DOHH2 (cell line): ENCODE data around the gene CD52.

Experiments used
- H3F3A ChIP-seq: fragments of 200-600 bp; sonication (generic), shearing (Covaris generic); 2 replicates; pipeline ENCODE4 v1.6.0; 2016; ENCODE audit warnings: antibody characterized with exemption, mild to moderate bottlenecking; ENCODE audit not compliant: control insufficient read depth, insufficient read depth
- H3K27ac ChIP-seq: fragments of 200-600 bp; sonication (generic); 2 replicates; pipeline ENCODE4 v1.5.1; 2014; ENCODE audit warnings: low read depth, mild to moderate bottlenecking, low read length, moderate library complexity
- H3K27me3 ChIP-seq: fragments of 200-600 bp; sonication (generic); 2 replicates; pipeline ENCODE4 v1.6.1; 2014; ENCODE audit warnings: mild to moderate bottlenecking, low read length, mixed read lengths; ENCODE audit not compliant: control insufficient read depth
- H3K36me3 ChIP-seq: fragments of 200-600 bp; sonication (generic); 2 replicates; pipeline ENCODE4 v1.6.1; 2014; ENCODE audit warnings: mild to moderate bottlenecking, low read length, moderate library complexity, mixed read lengths; ENCODE audit not compliant: control insufficient read depth
- H3K4me1 ChIP-seq: fragments of 200-600 bp; sonication (generic); 2 replicates; pipeline ENCODE4 v1.6.1; 2014; ENCODE audit warnings: mild to moderate bottlenecking, low read length, mixed read lengths; ENCODE audit not compliant: control insufficient read depth
- H3K4me2 ChIP-seq: fragments of 200-600 bp; sonication (generic); 2 replicates; pipeline ENCODE4 v1.6.0; 2014; ENCODE audit warnings: mild to moderate bottlenecking, low read length, moderate library complexity
- H3K4me3 ChIP-seq: fragments of 200-600 bp; sonication (generic); 2 replicates; pipeline ENCODE4 v1.5.1; 2014; ENCODE audit warnings: mild to moderate bottlenecking, low read length, mixed read lengths
- H3K79me2 ChIP-seq: fragments of 200-600 bp; sonication (generic); 2 replicates; pipeline ENCODE4 v1.6.1; 2014; ENCODE audit warnings: mild to moderate bottlenecking, low read length, mixed read lengths; ENCODE audit not compliant: control insufficient read depth
- H3K9me2 ChIP-seq: fragments of 200-600 bp; sonication (generic); replicated peaks from 2 replicates; pipeline ENCODE4 v1.6.1; 2014; ENCODE audit warnings: mild to moderate bottlenecking, low read length, mixed read lengths; ENCODE audit not compliant: control insufficient read depth
- H3K9me3 ChIP-seq: fragments of 200-600 bp; sonication (generic); 2 replicates; pipeline ENCODE4 v1.6.1; 2014; ENCODE audit warnings: antibody characterized with exemption, low read length, mixed read lengths; ENCODE audit not compliant: control insufficient read depth, insufficient read depth
- H4K20me1 ChIP-seq: fragments of 200-600 bp; sonication (generic); 2 replicates; pipeline ENCODE4 v1.6.0; 2014; ENCODE audit warnings: low read depth, mild to moderate bottlenecking, antibody characterized with exemption, low read length, moderate library complexity; ENCODE audit not compliant: control insufficient read depth, insufficient read depth
- EZH2phosphoT487 ChIP-seq: fragments of 200-600 bp; sonication (generic); IDR thresholded peaks from 2 replicates; pipeline ENCODE4 v1.6.1; 2017; ENCODE audit warnings: borderline replicate concordance, mild to moderate bottlenecking, antibody characterized with exemption, low read length, moderate library complexity, mixed read lengths
- TF ChIP-seq, protein P1 (sequence below): fragments of 200-600 bp; sonication (generic); IDR thresholded peaks from one replicate; pipeline ENCODE4 v1.5.1; 2014; ENCODE audit warnings: antibody characterized with exemption, mild to moderate bottlenecking, low read depth, low read length; ENCODE audit not compliant: poor library complexity, severe bottlenecking

Gene CD52

DNA sequence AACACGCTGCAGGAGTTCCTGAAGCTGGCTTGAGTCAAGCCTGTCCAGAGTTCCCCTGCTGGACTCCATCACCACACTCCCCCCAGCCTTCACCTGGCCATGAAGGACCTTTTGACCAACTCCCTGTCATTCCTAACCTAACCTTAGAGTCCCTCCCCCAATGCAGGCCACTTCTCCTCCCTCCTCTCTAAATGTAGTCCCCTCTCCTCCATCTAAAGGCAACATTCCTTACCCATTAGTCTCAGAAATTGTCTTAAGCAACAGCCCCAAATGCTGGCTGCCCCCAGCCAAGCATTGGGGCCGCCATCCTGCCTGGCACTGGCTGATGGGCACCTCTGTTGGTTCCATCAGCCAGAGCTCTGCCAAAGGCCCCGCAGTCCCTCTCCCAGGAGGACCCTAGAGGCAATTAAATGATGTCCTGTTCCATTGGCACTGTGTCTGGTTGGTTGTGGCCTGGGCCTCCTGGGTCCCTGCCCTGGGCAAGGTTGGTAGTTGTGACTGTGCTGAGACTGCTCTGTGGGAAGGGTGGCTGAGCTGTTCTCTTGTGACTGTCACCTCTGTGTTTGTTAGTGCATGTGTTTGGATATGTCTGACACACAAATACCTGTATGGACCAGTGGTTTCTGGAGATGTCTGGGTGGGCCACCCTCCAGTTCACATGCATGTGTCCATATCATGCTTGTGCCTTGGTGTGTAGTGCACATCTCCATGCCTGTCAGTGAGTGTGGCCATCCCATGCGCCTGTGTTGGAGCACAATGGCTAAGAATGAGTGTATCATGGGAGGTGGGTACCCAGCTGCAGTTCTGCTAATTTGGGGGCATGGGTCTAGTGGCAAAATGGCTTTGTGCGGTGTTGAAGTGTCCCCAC, 36.4 kb upstream of the CD52 start:
- TF ChIP-seq, protein P1, sequence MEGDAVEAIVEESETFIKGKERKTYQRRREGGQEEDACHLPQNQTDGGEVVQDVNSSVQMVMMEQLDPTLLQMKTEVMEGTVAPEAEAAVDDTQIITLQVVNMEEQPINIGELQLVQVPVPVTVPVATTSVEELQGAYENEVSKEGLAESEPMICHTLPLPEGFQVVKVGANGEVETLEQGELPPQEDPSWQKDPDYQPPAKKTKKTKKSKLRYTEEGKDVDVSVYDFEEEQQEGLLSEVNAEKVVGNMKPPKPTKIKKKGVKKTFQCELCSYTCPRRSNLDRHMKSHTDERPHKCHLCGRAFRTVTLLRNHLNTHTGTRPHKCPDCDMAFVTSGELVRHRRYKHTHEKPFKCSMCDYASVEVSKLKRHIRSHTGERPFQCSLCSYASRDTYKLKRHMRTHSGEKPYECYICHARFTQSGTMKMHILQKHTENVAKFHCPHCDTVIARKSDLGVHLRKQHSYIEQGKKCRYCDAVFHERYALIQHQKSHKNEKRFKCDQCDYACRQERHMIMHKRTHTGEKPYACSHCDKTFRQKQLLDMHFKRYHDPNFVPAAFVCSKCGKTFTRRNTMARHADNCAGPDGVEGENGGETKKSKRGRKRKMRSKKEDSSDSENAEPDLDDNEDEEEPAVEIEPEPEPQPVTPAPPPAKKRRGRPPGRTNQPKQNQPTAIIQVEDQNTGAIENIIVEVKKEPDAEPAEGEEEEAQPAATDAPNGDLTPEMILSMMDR: no peak
- TF ChIP-seq EZH2phosphoT487: no peak
- H3K27ac ChIP-seq: no peak overlapping the region
- peaks cover 4% of the 10 kb centered on the region for H3F3A ChIP-seq
- H3K9me2 ChIP-seq: no peaks in the 10 kb centered on the region
- H3K27me3 ChIP-seq: no peaks in the 10 kb centered on the region
- no peak overlapping the region for H3K4me3 ChIP-seq
- no peak overlapping the region for H3K4me2 ChIP-seq
- H3K79me2 ChIP-seq: peaks cover 8% of the 10 kb centered on the region; the same call in 1 of the 2 replicates
- H4K20me1 ChIP-seq: no peaks in the 10 kb centered on the region
- peaks cover 41% of the 10 kb centered on the region for H3K4me1 ChIP-seq
- H3K9me3 ChIP-seq: no peaks in the 10 kb centered on the region
- peaks cover 34% of the 10 kb centered on the region for H3K36me3 ChIP-seq

- TF ChIP-seq, protein P1: no peak
- TF ChIP-seq EZH2phosphoT487: no peak
- H3F3A ChIP-seq: peaks cover 8% of the 10 kb centered on the region
- no peak overlapping the region for H3K27ac ChIP-seq
- H4K20me1 ChIP-seq: no peaks in the 10 kb centered on the region
- peaks cover 27% of the 10 kb centered on the region for H3K36me3 ChIP-seq
- peaks cover 48% of the 10 kb centered on the region for H3K4me1 ChIP-seq
- no peaks in the 10 kb centered on the region for H3K9me2 ChIP-seq
- H3K9me3 ChIP-seq: no peaks in the 10 kb centered on the region
- H3K4me3 ChIP-seq: no peak overlapping the region
- peaks cover 8% of the 10 kb centered on the region; the same call in 1 of the 2 replicates for H3K79me2 ChIP-seq
- H3K4me2 ChIP-seq: no peak overlapping the region
- H3K27me3 ChIP-seq: no peaks in the 10 kb centered on the region
These were observed 35.8 kb upstream of the CD52 start for GRCh38 chr1:26281971-26282370.

- H3K9me2 ChIP-seq: no peaks in the 10 kb centered on the region
- peaks cover 8% of the 10 kb centered on the region; the same call in 1 of the 2 replicates for H3K79me2 ChIP-seq
- H3K4me2 ChIP-seq: no peak overlapping the region
- peaks cover 22% of the 10 kb centered on the region for H3K36me3 ChIP-seq
- no peak overlapping the region for H3K27ac ChIP-seq
- TF ChIP-seq EZH2phosphoT487: no peak
- TF ChIP-seq, protein P1: no peak
- peaks cover 13% of the 10 kb centered on the region for H3F3A ChIP-seq
- no peak overlapping the region for H3K4me3 ChIP-seq
- no peaks in the 10 kb centered on the region for H4K20me1 ChIP-seq
- no peaks in the 10 kb centered on the region for H3K27me3 ChIP-seq
- H3K4me1 ChIP-seq: peaks cover 53% of the 10 kb centered on the region
- no peaks in the 10 kb centered on the region for H3K9me3 ChIP-seq
These were observed 35.3 kb upstream of the CD52 start for GRCh38 chr1:26282401-26282918.
